ENCODE measurements around the gene LAMTOR5. TPM values are rescaled to one million over a fixed set of nuclear protein-coding genes. Genes with fewer than 3 reads are reported as not detected.
"Not testable (repeated sequence)": the region's sequence is repeated elsewhere in the genome, so short reads cannot be mapped to it uniquely, and the experiment has no call there.

The LAMTOR5 gene
- total and polyA plus RNA-seq, 4 experiments from 2014 or later: 64.5 to 325 (median 167) TPM

- Histone ChIP-seq H3K36me3 (ENCODE audit: insufficient read depth, low read length) (peaks cover 37% of the 10 kb centered on the region), H3K27ac (ENCODE audit: low read depth, low read length) (peak overlapping the region; percentile 87), H3K4me1 (ENCODE audit: insufficient read depth, low read length) (peaks cover 27% of the 10 kb centered on the region), H3K4me3 (ENCODE audit: low read length in 2 of 2) (peak overlapping the region; percentile 83 to 98)
- intact Hi-C loops (cut with micrococcal nuclease); DNase-seq; H3K27me3 ChIP-seq (ENCODE audit: insufficient read depth, low read length); H3K9me3 Mint-ChIP-seq; H3K27me3 Mint-ChIP-seq; H3K9me3 ChIP-seq (ENCODE audit: control insufficient read depth in 1 of 2, low read length in 2 of 2): not testable (repeated sequence)
- CTCF ChIA-PET (ENCODE audit: partially characterized antibody): interaction anchor here (5.2 kb wide), 1 partner anchor 198 kb away, joined by 45 read pairs; the partner anchor contains the start of gene KCNC4
- Mint-ChIP-seq H3K4me1 (peaks cover 16 to 30% (median 23%) of the 10 kb centered on the region in 4 donors), H3K4me3 (peak overlapping the region; percentile 96 to 100 (median 99)), H3K27ac (peak overlapping the region; percentile 70 to 100 (median 99)), H3K36me3 (peaks cover 8 to 42% of the 10 kb centered on the region in 2 donors)
- POLR2A ChIA-PET (ENCODE audit: partially characterized antibody): interaction anchor here (0.9 to 4.9 kb wide), 3 partner anchors 67 to 372 kb away, joined by 3 to 60 read pairs (median 3); partner anchors contain the start of genes RBM15 and STRIP1
These were observed 1.1 kb downstream of the LAMTOR5 start for GRCh38 chr1:110406407-110406806.

GRCh38 chr1:110404401-110404800 is 3.1 kb downstream of the LAMTOR5 start:
- POLR2A ChIA-PET (ENCODE audit: partially characterized antibody): no interaction called here
- CTCF ChIA-PET (ENCODE audit: partially characterized antibody): interaction anchor here (1.4 to 5.2 kb wide), 4 partner anchors 8 to 196 kb away, joined by 3 to 45 read pairs (median 6); partner anchors contain the start of gene KCNC4
- Histone ChIP-seq H3K36me3 (ENCODE audit: insufficient read depth, low read length) (peaks cover 47% of the 10 kb centered on the region), H3K4me1 (ENCODE audit: insufficient read depth, low read length) (peaks cover 27% of the 10 kb centered on the region), H3K27me3 (ENCODE audit: insufficient read depth, low read length) (no peaks in the 10 kb centered on the region), H3K4me3 (ENCODE audit: low read length in 2 of 2) (no peak overlapping the region), H3K9me3 (ENCODE audit: control insufficient read depth in 1 of 2, low read length in 2 of 2) (no peaks in the 10 kb centered on the region), H3K27ac (ENCODE audit: low read depth, low read length) (no peak overlapping the region)
- no peak for DNase-seq
- H3K27me3 Mint-ChIP-seq: no peaks in the 10 kb centered on the region
- H3K4me1 Mint-ChIP-seq: peaks cover 15 to 30% (median 24%) of the 10 kb centered on the region in 4 donors
- intact Hi-C loops (cut with micrococcal nuclease): no loop called here
- H3K4me3 Mint-ChIP-seq: no peak overlapping the region
- H3K36me3 Mint-ChIP-seq: peaks cover 11 to 56% of the 10 kb centered on the region in 2 donors
- H3K27ac Mint-ChIP-seq: peak overlapping the region in 4 of 7 donors; percentile 5 to 57 (median 54)
- peaks cover 0 to 2% (median 0%) of the 10 kb centered on the region in 8 donors for H3K9me3 Mint-ChIP-seq

DNA sequence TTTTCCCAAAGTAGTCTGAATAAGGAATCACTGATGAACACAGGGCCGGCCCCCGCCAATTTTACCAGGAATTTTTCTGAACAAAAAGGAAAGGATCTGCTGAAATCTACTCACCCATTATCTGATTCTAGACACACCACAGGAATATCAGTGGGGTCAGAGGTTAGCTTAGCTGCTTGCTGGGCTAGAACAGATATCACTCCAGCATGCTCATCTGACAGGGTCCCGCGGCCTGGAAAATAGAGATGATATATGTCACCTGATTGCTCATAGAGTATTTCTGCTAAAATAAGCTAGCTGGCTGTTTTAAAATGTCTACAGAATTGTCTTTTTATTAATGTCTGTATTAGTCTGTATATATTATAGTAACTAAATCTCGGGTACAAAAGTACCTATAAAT is 3.7 kb downstream of the LAMTOR5 start:
- intact Hi-C loops (cut with micrococcal nuclease): no loop called here
- Mint-ChIP-seq H3K9me3 (peaks cover 0 to 2% (median 0%) of the 10 kb centered on the region in 8 donors), H3K27me3 (no peaks in the 10 kb centered on the region), H3K27ac (peak overlapping the region in 2 of 7 donors; percentile 32 to 51), H3K4me3 (no peak overlapping the region), H3K36me3 (peaks cover 11 to 56% of the 10 kb centered on the region in 2 donors), H3K4me1 (peaks cover 15 to 30% (median 23%) of the 10 kb centered on the region in 4 donors)
- peaks cover 49% of the 10 kb centered on the region for H3K36me3 ChIP-seq (ENCODE audit: insufficient read depth, low read length)
- H3K4me1 ChIP-seq (ENCODE audit: insufficient read depth, low read length): peaks cover 26% of the 10 kb centered on the region
- H3K27me3 ChIP-seq (ENCODE audit: insufficient read depth, low read length): no peaks in the 10 kb centered on the region
- ChIA-PET POLR2A (ENCODE audit: partially characterized antibody) (no interaction called here), CTCF (ENCODE audit: partially characterized antibody) (interaction anchor here (1.4 to 2.0 kb wide), 3 partner anchors 8 to 65 kb away, joined by 3 to 9 read pairs (median 3); no protein-coding TSS in a partner anchor)
- H3K27ac ChIP-seq (ENCODE audit: low read depth, low read length): no peak overlapping the region
- no peak for DNase-seq
- no peak overlapping the region for H3K4me3 ChIP-seq (ENCODE audit: low read length in 2 of 2)
- H3K9me3 ChIP-seq (ENCODE audit: control insufficient read depth in 1 of 2, low read length in 2 of 2): no peaks in the 10 kb centered on the region

DNA sequence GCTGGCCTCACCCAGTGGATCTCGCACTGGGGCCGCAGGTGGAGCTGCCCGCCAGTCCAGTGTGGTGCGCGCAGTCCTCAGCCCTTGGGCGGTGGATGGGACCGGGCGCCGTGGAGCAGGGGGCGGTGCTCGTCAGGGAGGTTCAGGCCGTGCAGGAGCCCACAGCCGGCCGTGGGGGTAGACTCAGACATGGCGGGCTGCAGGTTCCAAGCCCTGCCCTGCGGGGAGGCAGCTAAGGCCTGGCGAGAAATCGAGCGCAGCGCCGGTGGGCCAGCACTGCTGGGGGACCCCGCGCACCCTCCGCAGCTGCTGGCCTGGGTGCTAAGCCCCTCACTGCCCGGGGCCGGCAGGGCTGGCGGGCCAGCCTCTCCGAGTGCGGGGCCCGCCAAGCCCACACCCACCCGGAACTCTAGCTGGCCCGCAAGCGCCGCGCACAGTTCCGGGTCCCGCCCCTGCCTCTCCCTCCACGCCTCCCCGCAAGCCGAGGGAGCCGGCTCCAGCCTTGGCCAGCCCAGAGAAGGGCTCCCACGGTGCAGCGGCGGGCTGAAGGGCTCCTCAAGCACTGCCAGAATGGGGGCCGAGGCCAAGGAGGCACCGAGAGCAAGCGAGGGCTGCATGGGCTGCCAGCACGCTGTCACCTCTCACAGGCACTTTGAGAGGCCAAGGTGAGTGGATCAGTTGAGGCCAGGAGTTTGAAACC is 11.1 kb downstream of the LAMTOR5 start:
- H3K4me3 ChIP-seq (ENCODE audit: low read length in 2 of 2); H3K4me1 Mint-ChIP-seq; H3K9me3 ChIP-seq (ENCODE audit: control insufficient read depth in 1 of 2, low read length in 2 of 2); intact Hi-C loops (cut with micrococcal nuclease); CTCF ChIA-PET (ENCODE audit: partially characterized antibody); H3K27ac ChIP-seq (ENCODE audit: low read depth, low read length); H3K27me3 Mint-ChIP-seq; DNase-seq; H3K27me3 ChIP-seq (ENCODE audit: insufficient read depth, low read length); H3K4me3 Mint-ChIP-seq; H3K27ac Mint-ChIP-seq; POLR2A ChIA-PET (ENCODE audit: partially characterized antibody); H3K9me3 Mint-ChIP-seq; H3K4me1 ChIP-seq (ENCODE audit: insufficient read depth, low read length): not testable (repeated sequence)
- peaks cover 26 to 31% of the 10 kb centered on the region in 2 donors for H3K36me3 Mint-ChIP-seq
- H3K36me3 ChIP-seq (ENCODE audit: insufficient read depth, low read length): peaks cover 12% of the 10 kb centered on the region

- Histone ChIP-seq H3K4me3 (ENCODE audit: low read length in 2 of 2) (no peak overlapping the region), H3K36me3 (ENCODE audit: insufficient read depth, low read length) (peaks cover 2% of the 10 kb centered on the region), H3K27ac (ENCODE audit: low read depth, low read length) (no peak overlapping the region), H3K4me1 (ENCODE audit: insufficient read depth, low read length) (no peaks in the 10 kb centered on the region), H3K9me3 (ENCODE audit: control insufficient read depth in 1 of 2, low read length in 2 of 2) (no peaks in the 10 kb centered on the region), H3K27me3 (ENCODE audit: insufficient read depth, low read length) (no peaks in the 10 kb centered on the region)
- peaks cover 18 to 23% of the 10 kb centered on the region in 2 donors for H3K36me3 Mint-ChIP-seq
- POLR2A ChIA-PET (ENCODE audit: partially characterized antibody): no interaction called here
- CTCF ChIA-PET (ENCODE audit: partially characterized antibody): interaction anchor here (1.2 kb wide), 1 partner anchor 187 kb away, joined by 5 read pairs; no protein-coding TSS in a partner anchor
- no peaks in the 10 kb centered on the region for H3K4me1 Mint-ChIP-seq
- no peak overlapping the region for H3K4me3 Mint-ChIP-seq
- no peak overlapping the region for H3K27ac Mint-ChIP-seq
- intact Hi-C loops (cut with micrococcal nuclease): no loop called here
- no peaks in the 10 kb centered on the region for H3K27me3 Mint-ChIP-seq
- no peak for DNase-seq
- H3K9me3 Mint-ChIP-seq: no peaks in the 10 kb centered on the region
These were observed 13.0 kb downstream of the LAMTOR5 start for GRCh38 chr1:110394493-110394820.

DNA sequence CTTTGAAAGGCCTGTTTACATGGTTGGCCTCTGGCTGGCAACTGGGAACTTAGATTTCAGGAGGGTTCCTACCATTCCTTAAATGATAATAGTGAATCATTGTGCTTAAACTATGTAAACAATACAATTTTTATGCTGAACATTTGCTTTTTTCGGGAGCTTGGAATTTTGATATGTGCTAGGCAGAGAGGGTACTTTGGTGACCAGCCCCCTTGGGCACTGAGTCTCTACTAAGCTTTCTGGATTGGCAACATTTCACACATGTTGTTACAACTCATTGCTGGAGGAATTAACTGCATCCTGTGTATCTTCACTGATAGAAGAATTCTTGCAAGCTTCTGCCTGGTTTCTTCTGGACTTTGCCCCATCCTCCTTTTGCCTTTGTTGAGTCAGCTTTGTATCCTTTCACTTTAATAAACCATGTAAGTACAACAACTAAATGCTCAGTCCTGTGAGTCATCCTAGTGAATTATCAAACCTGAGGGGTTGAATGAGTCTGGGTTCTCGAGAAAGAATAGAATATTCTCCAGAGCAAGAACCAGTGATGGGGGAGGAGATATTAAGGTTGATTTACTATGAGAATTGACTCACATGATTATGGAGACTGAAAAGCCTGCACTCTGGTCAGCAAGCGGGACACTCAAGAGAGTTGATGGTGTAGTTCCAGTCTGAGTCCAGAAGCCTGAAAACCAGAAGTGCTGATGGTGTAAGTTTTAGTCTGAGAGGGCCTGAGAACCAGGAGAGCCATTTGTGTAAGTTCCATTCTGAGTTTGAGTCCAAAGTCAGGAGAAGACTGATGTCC is 13.6 kb downstream of the LAMTOR5 start:
- Histone ChIP-seq H3K27me3 (ENCODE audit: insufficient read depth, low read length) (no peaks in the 10 kb centered on the region), H3K4me3 (ENCODE audit: low read length in 2 of 2) (no peak overlapping the region), H3K4me1 (ENCODE audit: insufficient read depth, low read length) (no peaks in the 10 kb centered on the region), H3K27ac (ENCODE audit: low read depth, low read length) (no peak overlapping the region), H3K9me3 (ENCODE audit: control insufficient read depth in 1 of 2, low read length in 2 of 2) (no peaks in the 10 kb centered on the region), H3K36me3 (ENCODE audit: insufficient read depth, low read length) (no peaks in the 10 kb centered on the region)
- no peak for DNase-seq
- Mint-ChIP-seq H3K4me3 (no peak overlapping the region), H3K36me3 (peaks cover 18 to 23% of the 10 kb centered on the region in 2 donors), H3K27me3 (no peaks in the 10 kb centered on the region), H3K4me1 (no peaks in the 10 kb centered on the region), H3K9me3 (no peaks in the 10 kb centered on the region), H3K27ac (peak overlapping the region in 1 of 7 donors; percentile 36)
- ChIA-PET POLR2A (ENCODE audit: partially characterized antibody) (interaction anchor here (0.9 kb wide), 1 partner anchor 13 kb away, joined by 3 read pairs; no protein-coding TSS in a partner anchor), CTCF (ENCODE audit: partially characterized antibody) (interaction anchor here (1.2 to 1.3 kb wide), 2 partner anchors 186 to 191 kb away, joined by 4 to 5 read pairs; no protein-coding TSS in a partner anchor)
- intact Hi-C loops (cut with micrococcal nuclease): no loop called here

DNA sequence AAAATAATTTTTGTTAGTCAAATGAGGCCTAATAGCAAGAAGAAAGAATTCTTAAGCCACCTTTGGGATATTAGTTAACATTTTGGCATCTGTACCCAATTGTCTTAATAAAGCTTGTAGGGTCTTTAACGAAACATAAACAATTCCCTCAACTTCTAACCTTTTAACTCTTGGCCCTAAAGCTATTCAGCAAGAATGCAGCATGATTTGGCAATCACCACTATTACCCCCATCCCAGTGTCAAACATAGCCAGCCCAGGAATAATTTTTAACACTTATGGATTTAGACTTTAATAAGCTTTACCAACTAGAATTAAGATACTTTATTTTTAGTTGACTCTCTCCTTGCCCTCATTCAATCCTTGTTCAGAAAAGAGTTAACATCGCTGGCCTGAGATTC is 14.2 kb downstream of the LAMTOR5 start:
- POLR2A ChIA-PET (ENCODE audit: partially characterized antibody): interaction anchor here (0.9 kb wide), 1 partner anchor 12 kb away, joined by 3 read pairs; no protein-coding TSS in a partner anchor
- H3K27me3 ChIP-seq (ENCODE audit: insufficient read depth, low read length): no peaks in the 10 kb centered on the region
- H3K9me3 Mint-ChIP-seq: no peaks in the 10 kb centered on the region
- no peaks in the 10 kb centered on the region for H3K27me3 Mint-ChIP-seq
- H3K9me3 ChIP-seq (ENCODE audit: control insufficient read depth in 1 of 2, low read length in 2 of 2): no peaks in the 10 kb centered on the region
- H3K27ac ChIP-seq (ENCODE audit: low read depth, low read length): no peak overlapping the region
- DNase-seq: no peak
- CTCF ChIA-PET (ENCODE audit: partially characterized antibody): interaction anchor here (1.2 to 1.3 kb wide), 2 partner anchors 186 to 190 kb away, joined by 4 to 5 read pairs; no protein-coding TSS in a partner anchor
- intact Hi-C loops (cut with micrococcal nuclease): no loop called here
- no peaks in the 10 kb centered on the region for H3K4me1 Mint-ChIP-seq
- no peaks in the 10 kb centered on the region for H3K4me1 ChIP-seq (ENCODE audit: insufficient read depth, low read length)
- H3K27ac Mint-ChIP-seq: no peak overlapping the region
- no peaks in the 10 kb centered on the region for H3K36me3 ChIP-seq (ENCODE audit: insufficient read depth, low read length)
- H3K4me3 Mint-ChIP-seq: no peak overlapping the region
- H3K4me3 ChIP-seq (ENCODE audit: low read length in 2 of 2): no peak overlapping the region
- H3K36me3 Mint-ChIP-seq: peaks cover 16 to 21% of the 10 kb centered on the region in 2 donors

All from CD4-positive, alpha-beta memory T cell (primary cell).